Measurements from ENCODE around the gene DMD. TPM values are rescaled to one million over a fixed set of nuclear protein-coding genes. Genes with fewer than 3 reads are reported as not detected.

DMD gene
- total and polyA plus RNA-seq, 2 donors from 2014 or later: 4.2 to 17.9 TPM

- Histone ChIP-seq H3K4me3 (ENCODE audit: low read length in 3 of 3) (no peak overlapping the region), H3K27me3 (ENCODE audit: control insufficient read depth, insufficient read depth, low read length) (no peaks in the 10 kb centered on the region), H3K27ac (ENCODE audit: low read depth in 2 of 2, low read length in 2 of 2) (no peak overlapping the region), H3K9ac (ENCODE audit: low read length in 3 of 3) (no peak overlapping the region), H3K4me1 (ENCODE audit: control insufficient read depth in 2 of 3, insufficient read depth in 2 of 3, low read depth in 1 of 3, low read length in 3 of 3) (no peaks in the 10 kb centered on the region), H3K9me3 (ENCODE audit: control insufficient read depth in 2 of 3, insufficient read depth in 1 of 3, low read length in 3 of 3) (no peaks in the 10 kb centered on the region), H3K36me3 (ENCODE audit: control insufficient read depth in 2 of 3, insufficient read depth in 3 of 3, low read length in 3 of 3) (no peaks in the 10 kb centered on the region)
- TF ChIP-seq CTCF (IDR thresholded peaks at IDR 0.05; ENCODE audit: borderline replicate concordance, extremely low read depth, insufficient read depth): no peak
- DNase-seq: peak in 2 of 5 donors; percentile 51 to 52
- intact Hi-C loops (cut with DNase I): no loop called here
- peak; percentile 75 for FAIRE-seq
These were observed 1912.4 kb downstream of the DMD start for GRCh38 chrX:31298916-31299315.

GRCh38 chrX:31297881-31298280, 1913.5 kb downstream of the DMD start:
- Histone ChIP-seq H3K4me1 (ENCODE audit: control insufficient read depth in 2 of 3, insufficient read depth in 2 of 3, low read depth in 1 of 3, low read length in 3 of 3) (no peaks in the 10 kb centered on the region), H3K4me3 (ENCODE audit: low read length in 3 of 3) (no peak overlapping the region), H3K27me3 (ENCODE audit: control insufficient read depth, insufficient read depth, low read length) (no peaks in the 10 kb centered on the region), H3K9me3 (ENCODE audit: control insufficient read depth in 2 of 3, insufficient read depth in 1 of 3, low read length in 3 of 3) (no peaks in the 10 kb centered on the region), H3K9ac (ENCODE audit: low read length in 3 of 3) (no peak overlapping the region), H3K36me3 (ENCODE audit: control insufficient read depth in 2 of 3, insufficient read depth in 3 of 3, low read length in 3 of 3) (no peaks in the 10 kb centered on the region), H3K27ac (ENCODE audit: low read depth in 2 of 2, low read length in 2 of 2) (no peak overlapping the region)
- no peak for FAIRE-seq
- no peak for DNase-seq
- intact Hi-C loops (cut with DNase I): no loop called here
- TF ChIP-seq CTCF (IDR thresholded peaks at IDR 0.05; ENCODE audit: borderline replicate concordance, extremely low read depth, insufficient read depth): no peak

GRCh38 chrX:31294475-31294874, 1916.9 kb downstream of the DMD start:
- no peak for FAIRE-seq
- no peak for TF ChIP-seq CTCF (IDR thresholded peaks at IDR 0.05; ENCODE audit: borderline replicate concordance, extremely low read depth, insufficient read depth)
- H3K27me3 ChIP-seq (ENCODE audit: control insufficient read depth, insufficient read depth, low read length): no peaks in the 10 kb centered on the region
- H3K27ac ChIP-seq (ENCODE audit: low read depth in 2 of 2, low read length in 2 of 2): no peak overlapping the region
- no peak for DNase-seq
- no peak overlapping the region for H3K9ac ChIP-seq (ENCODE audit: low read length in 3 of 3)
- no peak overlapping the region for H3K4me3 ChIP-seq (ENCODE audit: low read length in 3 of 3)
- no peaks in the 10 kb centered on the region for H3K4me1 ChIP-seq (ENCODE audit: control insufficient read depth in 2 of 3, insufficient read depth in 2 of 3, low read depth in 1 of 3, low read length in 3 of 3)
- no peaks in the 10 kb centered on the region for H3K36me3 ChIP-seq (ENCODE audit: control insufficient read depth in 2 of 3, insufficient read depth in 3 of 3, low read length in 3 of 3)
- H3K9me3 ChIP-seq (ENCODE audit: control insufficient read depth in 2 of 3, insufficient read depth in 1 of 3, low read length in 3 of 3): no peaks in the 10 kb centered on the region
- intact Hi-C loops (cut with DNase I): no loop called here

GRCh38 chrX:31293409-31293808, 1917.9 kb downstream of the DMD start:
- no peak for FAIRE-seq
- no peak for DNase-seq

More at GRCh38 chrX:31293409-31293808, 1917.9 kb downstream of the DMD start:
- H3K9me3 ChIP-seq (ENCODE audit: control insufficient read depth in 2 of 3, insufficient read depth in 1 of 3, low read length in 3 of 3): no peaks in the 10 kb centered on the region
- no peaks in the 10 kb centered on the region for H3K36me3 ChIP-seq (ENCODE audit: control insufficient read depth in 2 of 3, insufficient read depth in 3 of 3, low read length in 3 of 3)
- H3K27me3 ChIP-seq (ENCODE audit: control insufficient read depth, insufficient read depth, low read length): no peaks in the 10 kb centered on the region
- H3K4me1 ChIP-seq (ENCODE audit: control insufficient read depth in 2 of 3, insufficient read depth in 2 of 3, low read depth in 1 of 3, low read length in 3 of 3): no peaks in the 10 kb centered on the region
- intact Hi-C loops (cut with DNase I): no loop called here
- peak; percentile 7 for TF ChIP-seq CTCF (IDR thresholded peaks at IDR 0.05; ENCODE audit: borderline replicate concordance, extremely low read depth, insufficient read depth)
- no peak overlapping the region for H3K4me3 ChIP-seq (ENCODE audit: low read length in 3 of 3)
- H3K27ac ChIP-seq (ENCODE audit: low read depth in 2 of 2, low read length in 2 of 2): no peak overlapping the region
- no peak overlapping the region for H3K9ac ChIP-seq (ENCODE audit: low read length in 3 of 3)

All from kidney (tissue), 14 donors.